Glutamatergic neuron (in vitro differentiated cells): ENCODE data around the gene STOML3. TPM values are rescaled to one million over a fixed set of nuclear protein-coding genes. Genes with fewer than 3 reads are reported as not detected.

Experiments used
- DNase-seq: peaks from one replicate; pipeline ENCODE4 v3.0.0; 2022
- H3K27ac Mint-ChIP-seq: one replicate; pipeline ENCODE4 v1.8.0; 2020; ENCODE audit warnings: mild to moderate bottlenecking, mixed read lengths, inconsistent platforms; ENCODE audit not compliant: unreplicated experiment
- H3K27me3 Mint-ChIP-seq: one replicate; pipeline ENCODE4 v1.8.0; 2020; ENCODE audit warnings: mild to moderate bottlenecking, moderate library complexity, mixed read lengths, inconsistent platforms; ENCODE audit not compliant: unreplicated experiment
- H3K36me3 Mint-ChIP-seq: one replicate; pipeline ENCODE4 v1.8.0; 2020; ENCODE audit warnings: mild to moderate bottlenecking, mixed read lengths, inconsistent platforms; ENCODE audit not compliant: unreplicated experiment
- H3K4me1 Mint-ChIP-seq: one replicate; pipeline ENCODE4 v1.8.0; 2020; ENCODE audit warnings: mild to moderate bottlenecking, low read depth, mixed read lengths, inconsistent platforms; ENCODE audit not compliant: unreplicated experiment
- H3K4me3 Mint-ChIP-seq: one replicate; pipeline ENCODE4 v1.8.0; 2020; ENCODE audit warnings: mild to moderate bottlenecking, mixed read lengths, inconsistent platforms; ENCODE audit not compliant: unreplicated experiment
- H3K9me3 Mint-ChIP-seq: one replicate; pipeline ENCODE4 v1.8.0; 2020; ENCODE audit warnings: mild to moderate bottlenecking, moderate library complexity, mixed read lengths, inconsistent platforms; ENCODE audit not compliant: unreplicated experiment
- long read RNA-seq: library from polyadenylated mRNA; unstranded; transcript quantifications from one replicate; pipeline ENCODE4 v2.0.0, GENCODE V29; 2020; ENCODE audit not compliant: unreplicated experiment
- total RNA-seq: library from RNA; stranded (reverse); fragmentation: NEBNext Ultra II Directional; extraction: Animal tissue kit (Norgen Biotek cat#: 25700); gene quantifications from one replicate; pipeline ENCODE4 v1.2.1, GENCODE V29; 2021; ENCODE audit not compliant: unreplicated experiment
- TF ChIP-seq, protein P1 (sequence below): fragments of 200-600 bp; sonication (generic); IDR thresholded peaks from one replicate; pipeline ENCODE4 v1.5.0; 2021; ENCODE audit not compliant: partially characterized antibody, unreplicated experiment

Gene STOML3, protein sequence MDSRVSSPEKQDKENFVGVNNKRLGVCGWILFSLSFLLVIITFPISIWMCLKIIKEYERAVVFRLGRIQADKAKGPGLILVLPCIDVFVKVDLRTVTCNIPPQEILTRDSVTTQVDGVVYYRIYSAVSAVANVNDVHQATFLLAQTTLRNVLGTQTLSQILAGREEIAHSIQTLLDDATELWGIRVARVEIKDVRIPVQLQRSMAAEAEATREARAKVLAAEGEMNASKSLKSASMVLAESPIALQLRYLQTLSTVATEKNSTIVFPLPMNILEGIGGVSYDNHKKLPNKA
- total RNA-seq: not detected
- long read RNA-seq: 0 reads

- Mint-ChIP-seq H3K9me3 (no peaks in the 10 kb centered on the region), H3K4me1 (no peaks in the 10 kb centered on the region), H3K36me3 (no peaks in the 10 kb centered on the region), H3K27me3 (no peaks in the 10 kb centered on the region), H3K27ac (no peak within 1 kb of the TSS), H3K4me3 (no peak within 1 kb of the TSS)
- TF ChIP-seq, protein P1, sequence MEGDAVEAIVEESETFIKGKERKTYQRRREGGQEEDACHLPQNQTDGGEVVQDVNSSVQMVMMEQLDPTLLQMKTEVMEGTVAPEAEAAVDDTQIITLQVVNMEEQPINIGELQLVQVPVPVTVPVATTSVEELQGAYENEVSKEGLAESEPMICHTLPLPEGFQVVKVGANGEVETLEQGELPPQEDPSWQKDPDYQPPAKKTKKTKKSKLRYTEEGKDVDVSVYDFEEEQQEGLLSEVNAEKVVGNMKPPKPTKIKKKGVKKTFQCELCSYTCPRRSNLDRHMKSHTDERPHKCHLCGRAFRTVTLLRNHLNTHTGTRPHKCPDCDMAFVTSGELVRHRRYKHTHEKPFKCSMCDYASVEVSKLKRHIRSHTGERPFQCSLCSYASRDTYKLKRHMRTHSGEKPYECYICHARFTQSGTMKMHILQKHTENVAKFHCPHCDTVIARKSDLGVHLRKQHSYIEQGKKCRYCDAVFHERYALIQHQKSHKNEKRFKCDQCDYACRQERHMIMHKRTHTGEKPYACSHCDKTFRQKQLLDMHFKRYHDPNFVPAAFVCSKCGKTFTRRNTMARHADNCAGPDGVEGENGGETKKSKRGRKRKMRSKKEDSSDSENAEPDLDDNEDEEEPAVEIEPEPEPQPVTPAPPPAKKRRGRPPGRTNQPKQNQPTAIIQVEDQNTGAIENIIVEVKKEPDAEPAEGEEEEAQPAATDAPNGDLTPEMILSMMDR: no peak
- DNase-seq: no peak
These were observed at the start of gene STOML3 for GRCh38 chr13:38990693-38991092. Gene STOML3 (minus strand): TSS chr13:38990831. CDS start chr13:38990721, 110 bp downstream.

- H3K36me3 Mint-ChIP-seq: no peaks in the 10 kb centered on the region
- no peak overlapping the region for H3K4me3 Mint-ChIP-seq
These were observed 49.6 kb upstream of the STOML3 start for GRCh38 chr13:39040206-39040605.

DNA sequence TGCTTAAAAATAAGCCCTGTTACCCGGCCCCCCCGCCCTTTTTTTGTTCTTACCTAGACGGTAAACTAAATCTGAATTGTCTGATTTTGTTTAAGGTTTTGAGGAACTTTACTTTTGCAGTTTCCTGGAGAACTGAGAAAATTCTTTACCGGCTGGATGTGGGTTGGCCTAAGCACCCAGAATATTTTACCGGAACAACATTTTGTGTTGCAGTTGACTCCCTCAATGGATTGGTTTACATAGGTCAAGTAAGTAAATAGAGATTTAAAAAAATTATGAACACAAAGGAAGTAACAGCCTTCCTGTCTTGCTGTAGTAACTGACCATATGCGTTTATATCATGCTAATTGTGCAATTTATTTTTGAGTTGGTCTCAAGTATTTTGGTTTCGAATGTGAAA lies 48.4 kb upstream of the STOML3 start:
- peaks cover 8% of the 10 kb centered on the region for H3K9me3 Mint-ChIP-seq
- peaks cover 18% of the 10 kb centered on the region for H3K4me1 Mint-ChIP-seq
- peaks cover 2% of the 10 kb centered on the region for H3K27me3 Mint-ChIP-seq
- TF ChIP-seq, protein P1: no peak
- no peak overlapping the region for H3K27ac Mint-ChIP-seq
- no peaks in the 10 kb centered on the region for H3K36me3 Mint-ChIP-seq
- no peak for DNase-seq
- H3K4me3 Mint-ChIP-seq: peak overlapping the region; percentile 99

More at GRCh38 chr13:39040206-39040605, 49.6 kb upstream of the STOML3 start:
- peaks cover 7% of the 10 kb centered on the region for H3K9me3 Mint-ChIP-seq
- H3K27ac Mint-ChIP-seq: no peak overlapping the region
- peaks cover 9% of the 10 kb centered on the region for H3K4me1 Mint-ChIP-seq
- TF ChIP-seq, protein P1: no peak
- H3K27me3 Mint-ChIP-seq: peaks cover 2% of the 10 kb centered on the region
- DNase-seq: no peak

DNA sequence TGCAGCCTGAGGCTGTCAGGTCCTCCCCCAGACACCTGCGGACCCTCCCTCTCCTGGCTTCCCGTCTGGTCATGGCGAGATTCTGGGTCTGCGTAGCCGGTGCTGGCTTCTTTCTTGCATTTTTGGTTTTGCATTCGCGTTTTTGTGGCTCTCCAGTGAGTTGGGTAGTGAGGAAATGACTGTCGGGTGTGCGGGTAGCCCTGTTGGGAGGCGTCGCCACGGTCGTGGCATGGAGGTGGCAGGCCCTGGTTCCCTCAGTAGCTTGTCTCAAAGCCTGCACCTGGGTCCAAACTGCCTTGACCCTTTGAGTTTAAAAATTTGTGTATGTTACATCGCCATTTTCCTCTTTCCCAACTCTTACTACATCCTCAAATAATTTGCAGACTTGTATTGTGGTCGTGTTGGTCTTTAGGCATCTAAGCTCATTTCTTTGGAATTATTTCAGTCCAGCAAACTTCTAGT lies 48.0 kb upstream of the STOML3 start:
- TF ChIP-seq, protein P1: no peak

GRCh38 chr13:39037880-39038568 lies 47.4 kb upstream of the STOML3 start, which contains the start of the genes NHLRC3 and PROSER1:
Gene NHLRC3 (plus strand): TSS chr13:39038456. CDS start chr13:39038640, 184 bp downstream.
Gene PROSER1 (minus strand): TSS chr13:39038089. CDS start chr13:39037242, 847 bp downstream.
- Mint-ChIP-seq H3K27ac (peak within 1 kb of the TSS; percentile 98), H3K9me3 (peaks cover 10% of the 10 kb centered on the region), H3K4me1 (peaks cover 19% of the 10 kb centered on the region), H3K27me3 (peaks cover 2% of the 10 kb centered on the region), H3K4me3 (peak within 1 kb of the TSS; percentile 99), H3K36me3 (no peaks in the 10 kb centered on the region)
- TF ChIP-seq, protein P1: peak; percentile 27
- peak; percentile 87 for DNase-seq

More for the DNA sequence above, 48.0 kb upstream of the STOML3 start:
- peaks cover 2% of the 10 kb centered on the region for H3K27me3 Mint-ChIP-seq
- DNase-seq: no peak
- H3K27ac Mint-ChIP-seq: peak overlapping the region; percentile 98
- peaks cover 10% of the 10 kb centered on the region for H3K9me3 Mint-ChIP-seq
- H3K4me1 Mint-ChIP-seq: peaks cover 19% of the 10 kb centered on the region
- H3K36me3 Mint-ChIP-seq: no peaks in the 10 kb centered on the region
- H3K4me3 Mint-ChIP-seq: peak overlapping the region; percentile 99
